Hepatocyte (in vitro differentiated cells): Measurements from ENCODE around the gene FBLN2. TPM values are rescaled to one million over a fixed set of nuclear protein-coding genes. Genes with fewer than 3 reads are reported as not detected.

Experiments used
- DNase-seq: peaks from one replicate; pipeline ENCODE4 v3.0.0-alpha.2; 2016; ENCODE audit warnings: low spot score
- H2AFZ ChIP-seq: fragments of 200-600 bp; sonication (generic); 2 replicates; pipeline ENCODE4 v1.6.0; 2016; ENCODE audit warnings: antibody characterized with exemption, mild to moderate bottlenecking
- H3K27ac ChIP-seq: fragments of 200-600 bp; sonication (generic); 2 replicates; pipeline ENCODE4 v1.5.1; 2016; ENCODE audit warnings: mild to moderate bottlenecking
- H3K27me3 ChIP-seq: fragments of 200-600 bp; sonication (generic); 2 replicates; pipeline ENCODE4 v1.6.1; 2016
- H3K36me3 ChIP-seq: fragments of 200-600 bp; sonication (generic); replicated peaks from 2 replicates; pipeline ENCODE4 v1.5.1; 2016; ENCODE audit warnings: low read depth; ENCODE audit not compliant: insufficient read depth
- H3K4me1 ChIP-seq: fragments of 200-600 bp; sonication (generic); 2 replicates; pipeline ENCODE4 v1.5.1; 2016; ENCODE audit warnings: mild to moderate bottlenecking, moderate library complexity; ENCODE audit not compliant: insufficient read depth
- H3K4me2 ChIP-seq: fragments of 200-600 bp; sonication (generic); 2 replicates; pipeline ENCODE4 v1.6.0; 2016
- H3K4me3 ChIP-seq: fragments of 200-600 bp; sonication (generic); 2 replicates; pipeline ENCODE4 v1.5.1; 2016; ENCODE audit warnings: mild to moderate bottlenecking
- H3K79me2 ChIP-seq: fragments of 200-600 bp; sonication (generic); 2 replicates; pipeline ENCODE4 v1.6.0; 2017; ENCODE audit warnings: mild to moderate bottlenecking
- H3K9me2 ChIP-seq: fragments of 200-600 bp; sonication (generic); replicated peaks from 2 replicates; pipeline ENCODE4 v1.6.0; 2017; ENCODE audit warnings: mild to moderate bottlenecking; ENCODE audit not compliant: insufficient read depth
- H3K9me3 ChIP-seq: fragments of 200-600 bp; sonication (generic); 2 replicates; pipeline ENCODE4 v1.5.1; 2016; ENCODE audit warnings: low read depth, mild to moderate bottlenecking
- H4K20me1 ChIP-seq: fragments of 200-600 bp; sonication (generic); 2 replicates; pipeline ENCODE4 v1.6.0; 2016; ENCODE audit warnings: mild to moderate bottlenecking; ENCODE audit not compliant: insufficient read depth, poor library complexity, severe bottlenecking
- EZH2 ChIP-seq: fragments of 200-600 bp; sonication (generic); IDR thresholded peaks from 2 replicates; pipeline ENCODE4 v1.6.1; 2016; ENCODE audit warnings: antibody characterized with exemption, mild to moderate bottlenecking, borderline replicate concordance
- EZH2phosphoT487 ChIP-seq: fragments of 200-600 bp; sonication (generic); IDR thresholded peaks from one replicate; pipeline ENCODE4 v1.6.1; 2018; ENCODE audit warnings: antibody characterized with exemption, mild to moderate bottlenecking, low read depth, moderate library complexity; ENCODE audit not compliant: unreplicated experiment, severe bottlenecking
- WGBS: methylation state at CpG from one replicate; pipeline ENCODE4 v1.1.6; 2016; ENCODE audit warnings: low lambda C conversion rate; ENCODE audit errors: missing lambda C conversion rate; 5-methylcytosine and 5-hydroxymethylcytosine counted together
- polyA plus RNA-seq: library from polyadenylated mRNA; unstranded; fragments of >200 nt; fragmentation: Nextera tagmentation; extraction: Ambion mirVana; gene quantifications from 2 replicates; pipeline ENCODE4 v1.2.1, GENCODE V29; 2016
- total RNA-seq: library from RNA; depleted of rRNA; stranded (reverse); fragments of >200 nt; gene quantifications from 2 replicates; pipeline ENCODE4 v1.2.3, GENCODE V29; 2014
- TF ChIP-seq, protein P1 (sequence below): fragments of 200-600 bp; sonication (generic); IDR thresholded peaks from 2 replicates; pipeline ENCODE4 v1.5.1; 2016; ENCODE audit warnings: antibody characterized with exemption, mild to moderate bottlenecking; ENCODE audit not compliant: poor library complexity

The FBLN2 gene
- total and polyA plus RNA-seq, 2 experiments from 2014 or later: 75.8 to 76.2 TPM

DNA sequence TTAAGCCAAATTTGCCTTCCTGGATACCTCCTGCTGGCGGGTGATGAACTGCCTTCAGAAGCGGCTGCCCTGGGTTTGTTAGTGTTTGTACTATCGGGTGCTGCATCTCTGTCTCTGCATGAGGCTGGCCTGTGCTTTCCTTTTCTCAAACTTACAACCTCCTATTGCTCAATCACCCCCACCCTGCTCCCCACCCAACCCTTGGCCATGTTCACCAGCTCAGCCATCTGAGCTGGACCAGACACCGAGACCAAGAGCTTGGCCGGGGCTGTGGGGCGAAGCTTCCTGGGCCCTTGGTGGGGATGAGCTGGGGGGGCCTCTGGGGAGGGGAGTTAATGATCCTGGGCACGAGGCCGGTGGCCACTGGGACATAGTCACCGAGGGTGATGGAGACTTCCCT is 16.8 kb upstream of the FBLN2 start:
- Histone ChIP-seq H3K27ac (no peak overlapping the region), H3K36me3 (no peaks in the 10 kb centered on the region), H2AFZ (no peak overlapping the region), H3K4me2 (no peak overlapping the region), H3K9me3 (no peaks in the 10 kb centered on the region), H3K79me2 (no peaks in the 10 kb centered on the region), H3K4me3 (no peak overlapping the region), H3K27me3 (no peaks in the 10 kb centered on the region), H3K9me2 (no peaks in the 10 kb centered on the region), H3K4me1 (no peaks in the 10 kb centered on the region), H4K20me1 (no peaks in the 10 kb centered on the region)
- no peak for TF ChIP-seq EZH2
- TF ChIP-seq EZH2phosphoT487: no peak
- TF ChIP-seq, protein P1, sequence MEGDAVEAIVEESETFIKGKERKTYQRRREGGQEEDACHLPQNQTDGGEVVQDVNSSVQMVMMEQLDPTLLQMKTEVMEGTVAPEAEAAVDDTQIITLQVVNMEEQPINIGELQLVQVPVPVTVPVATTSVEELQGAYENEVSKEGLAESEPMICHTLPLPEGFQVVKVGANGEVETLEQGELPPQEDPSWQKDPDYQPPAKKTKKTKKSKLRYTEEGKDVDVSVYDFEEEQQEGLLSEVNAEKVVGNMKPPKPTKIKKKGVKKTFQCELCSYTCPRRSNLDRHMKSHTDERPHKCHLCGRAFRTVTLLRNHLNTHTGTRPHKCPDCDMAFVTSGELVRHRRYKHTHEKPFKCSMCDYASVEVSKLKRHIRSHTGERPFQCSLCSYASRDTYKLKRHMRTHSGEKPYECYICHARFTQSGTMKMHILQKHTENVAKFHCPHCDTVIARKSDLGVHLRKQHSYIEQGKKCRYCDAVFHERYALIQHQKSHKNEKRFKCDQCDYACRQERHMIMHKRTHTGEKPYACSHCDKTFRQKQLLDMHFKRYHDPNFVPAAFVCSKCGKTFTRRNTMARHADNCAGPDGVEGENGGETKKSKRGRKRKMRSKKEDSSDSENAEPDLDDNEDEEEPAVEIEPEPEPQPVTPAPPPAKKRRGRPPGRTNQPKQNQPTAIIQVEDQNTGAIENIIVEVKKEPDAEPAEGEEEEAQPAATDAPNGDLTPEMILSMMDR: no peak
- WGBS: 82% methylated on average over 8 of the region's 9 CpGs
- DNase-seq: no peak

DNA sequence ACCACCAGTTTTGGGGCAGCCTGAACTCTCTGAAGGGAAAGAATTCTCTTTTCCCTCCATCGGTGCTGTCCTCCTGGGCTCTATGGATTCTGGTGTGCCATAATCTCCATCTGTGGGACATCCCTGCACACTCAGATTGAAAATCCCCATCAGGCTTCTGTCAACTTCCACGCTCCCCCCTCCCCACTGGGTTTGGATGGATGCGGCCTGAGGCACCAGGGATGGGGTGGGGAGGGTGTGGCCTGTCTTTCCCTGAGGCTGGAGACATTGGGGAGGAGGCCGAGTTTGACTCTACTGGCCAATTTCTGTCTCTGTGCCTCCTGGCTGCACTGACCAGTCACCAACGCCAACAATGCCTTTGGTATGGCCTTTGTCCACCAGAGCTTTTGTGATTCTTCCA is 16.3 kb upstream of the FBLN2 start:
- no peaks in the 10 kb centered on the region for H3K36me3 ChIP-seq
- H3K27ac ChIP-seq: no peak overlapping the region
- no peak overlapping the region for H3K4me3 ChIP-seq
- no peaks in the 10 kb centered on the region for H3K9me3 ChIP-seq
- no peaks in the 10 kb centered on the region for H3K27me3 ChIP-seq
- TF ChIP-seq, protein P1: no peak
- TF ChIP-seq EZH2phosphoT487 (no peak), EZH2 (no peak)
- no peaks in the 10 kb centered on the region for H3K79me2 ChIP-seq
- no peak overlapping the region for H2AFZ ChIP-seq
- H3K4me2 ChIP-seq: no peak overlapping the region
- H3K4me1 ChIP-seq: no peaks in the 10 kb centered on the region
- no peaks in the 10 kb centered on the region for H3K9me2 ChIP-seq
- WGBS: 89% methylated on average over 5 of the region's 5 CpGs
- no peak for DNase-seq
- no peaks in the 10 kb centered on the region for H4K20me1 ChIP-seq

DNA sequence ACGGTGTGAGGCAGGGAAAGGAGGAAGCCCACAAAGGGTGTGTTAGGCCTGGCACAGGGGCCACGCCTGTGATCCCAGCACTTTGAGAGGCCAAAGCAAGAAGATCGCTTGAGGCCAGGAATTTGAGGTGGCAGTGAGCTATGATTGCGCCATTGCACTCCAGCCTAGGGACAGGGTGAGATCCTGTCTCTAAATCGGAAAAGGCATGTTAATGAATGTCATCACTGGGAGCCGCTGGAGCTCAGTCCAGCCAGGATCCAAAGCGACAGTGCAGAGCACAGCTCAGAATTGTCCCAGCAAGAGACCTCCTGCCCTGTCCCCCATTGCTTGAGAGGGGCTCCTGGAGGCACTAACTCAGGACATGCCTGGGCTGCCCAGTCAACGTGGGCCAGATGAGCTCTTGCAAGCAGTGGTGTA is 15.0 kb upstream of the FBLN2 start:
- Histone ChIP-seq H3K27me3 (no peaks in the 10 kb centered on the region), H2AFZ (no peak overlapping the region), H3K4me1 (no peaks in the 10 kb centered on the region), H3K9me3 (no peaks in the 10 kb centered on the region), H3K36me3 (no peaks in the 10 kb centered on the region), H3K4me2 (no peak overlapping the region), H3K4me3 (no peak overlapping the region), H3K27ac (no peak overlapping the region), H4K20me1 (no peaks in the 10 kb centered on the region), H3K9me2 (no peaks in the 10 kb centered on the region), H3K79me2 (no peaks in the 10 kb centered on the region)
- 88% methylated on average over 8 of the region's 8 CpGs for WGBS
- TF ChIP-seq, protein P1: no peak
- no peak for TF ChIP-seq EZH2phosphoT487
- no peak for TF ChIP-seq EZH2
- no peak for DNase-seq

DNA sequence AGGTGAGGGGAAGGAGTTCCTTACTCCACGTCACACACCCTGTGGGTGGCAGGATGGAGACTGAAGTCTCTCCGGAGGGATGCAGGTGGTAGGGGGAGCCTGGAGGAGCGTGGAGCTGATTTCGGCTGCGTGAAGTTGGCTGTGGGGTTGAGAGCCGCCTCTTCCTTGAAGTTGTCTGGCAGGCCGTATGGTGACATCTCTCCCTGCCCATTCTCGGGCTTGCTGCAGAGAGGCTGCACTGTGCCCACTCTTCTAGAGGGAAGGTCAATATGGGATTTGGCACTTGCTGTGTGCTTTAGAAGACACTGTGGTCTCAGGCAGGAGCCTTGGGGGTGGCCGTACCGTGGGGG is 13.4 kb upstream of the FBLN2 start:
- Histone ChIP-seq H3K36me3 (no peaks in the 10 kb centered on the region), H3K27ac (no peak overlapping the region), H3K4me3 (no peak overlapping the region), H3K27me3 (no peaks in the 10 kb centered on the region), H3K4me1 (no peaks in the 10 kb centered on the region), H4K20me1 (no peaks in the 10 kb centered on the region), H3K79me2 (no peaks in the 10 kb centered on the region), H3K9me2 (no peaks in the 10 kb centered on the region), H2AFZ (no peak overlapping the region), H3K4me2 (no peak overlapping the region), H3K9me3 (no peaks in the 10 kb centered on the region)
- TF ChIP-seq, protein P1: no peak
- no peak for TF ChIP-seq EZH2phosphoT487
- TF ChIP-seq EZH2: no peak
- WGBS: 87% methylated on average over 10 of the region's 10 CpGs
- no peak for DNase-seq
